Measurements from ENCODE around the gene UST.
"Not testable (repeated sequence)": the region's sequence is repeated elsewhere in the genome, so short reads cannot be mapped to it uniquely, and the experiment has no call there.

Gene UST

DNA sequence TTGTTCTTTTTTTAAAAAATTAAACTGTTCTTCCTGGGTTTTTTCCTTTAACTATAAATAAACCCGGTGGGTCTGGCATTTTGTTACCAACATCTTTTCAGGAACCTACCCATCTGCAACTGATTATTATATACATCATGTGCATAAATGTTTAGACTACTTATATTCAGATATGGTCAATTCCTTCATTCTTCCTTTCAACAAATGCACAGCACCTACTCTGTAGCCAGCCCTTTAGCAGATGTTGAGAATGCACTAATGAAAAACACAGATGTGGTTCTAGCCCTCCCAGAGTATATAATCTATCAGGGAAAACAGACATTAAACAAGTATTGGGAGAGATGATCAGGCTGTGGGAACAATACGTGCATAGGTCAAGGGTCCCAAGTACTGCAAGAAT, 237.1 kb downstream of the UST start:
- no peak for DNase-seq

DNA sequence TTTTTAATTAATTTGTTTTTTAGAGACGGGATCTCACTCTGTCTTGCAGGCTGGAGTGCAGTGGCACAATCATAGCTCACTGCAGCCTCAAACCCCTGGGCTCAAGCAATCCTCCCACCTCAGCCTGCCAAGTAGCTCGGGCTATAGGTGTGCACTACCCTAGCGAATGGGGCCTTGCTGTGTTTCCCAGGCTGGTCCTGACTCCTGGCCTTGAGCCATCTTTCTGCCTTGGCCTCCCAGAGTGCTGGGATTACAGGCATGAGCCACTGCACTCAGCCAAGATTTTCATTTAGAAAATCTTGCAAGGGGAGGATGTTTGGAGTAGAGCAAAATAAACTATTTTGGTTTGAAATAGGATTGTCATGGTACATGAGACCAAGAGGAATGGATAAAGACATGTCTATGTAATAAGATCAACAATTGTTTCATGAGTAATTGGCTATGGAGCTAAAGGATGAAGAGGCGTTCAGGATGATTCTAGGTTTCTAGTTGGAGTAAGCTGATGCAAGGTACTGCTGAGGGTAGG, 237.8 kb downstream of the UST start:
- DNase-seq, result no peak

GRCh38 chr6:148985499-148985898, 238.7 kb downstream of the UST start:
- no peak for DNase-seq

- DNase-seq, result no peak
These were observed 239.8 kb downstream of the UST start for GRCh38 chr6:148986608-148987007.

GRCh38 chr6:148987982-148988381, 241.2 kb downstream of the UST start:
- no peak for DNase-seq

DNA sequence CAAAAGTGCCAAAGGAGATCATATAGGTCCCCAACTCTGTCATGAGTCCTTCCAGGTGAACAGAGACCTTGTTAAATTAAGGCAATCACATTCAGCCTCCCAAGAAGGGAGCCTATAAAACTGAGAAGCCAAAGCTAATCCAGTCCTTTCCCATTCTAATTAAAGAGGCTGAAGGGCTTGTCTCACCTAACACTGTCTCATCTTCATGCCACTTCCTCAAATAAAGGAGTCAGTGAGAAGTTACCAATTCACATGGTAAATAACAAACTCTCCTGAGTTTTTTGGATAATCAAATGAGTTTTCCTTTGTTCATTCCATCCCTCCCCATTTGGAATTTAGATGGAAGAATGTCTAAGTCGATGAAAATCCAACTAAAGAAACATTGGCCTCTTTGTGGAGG, 242.8 kb downstream of the UST start:
- no peak for DNase-seq

DNA sequence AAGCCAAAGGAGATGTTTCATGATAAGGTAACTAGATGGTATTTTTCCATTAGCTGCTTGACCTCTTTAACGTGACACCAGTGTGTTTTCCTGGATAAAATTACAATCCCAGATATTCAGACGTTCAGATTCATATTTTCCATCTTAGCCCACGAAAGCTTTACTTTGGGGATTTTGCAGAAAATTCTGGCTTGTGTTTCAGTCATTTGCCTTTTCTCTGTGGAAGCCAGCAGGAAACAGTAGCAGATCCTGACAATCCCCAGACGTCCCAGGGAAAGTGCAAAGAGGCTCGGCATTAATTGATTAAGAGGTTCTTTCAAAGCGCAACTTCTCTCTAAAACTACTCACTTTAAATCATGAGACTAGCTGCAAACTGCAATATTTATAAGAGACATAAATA, 243.6 kb downstream of the UST start:
- DNase-seq, result no peak

DNA sequence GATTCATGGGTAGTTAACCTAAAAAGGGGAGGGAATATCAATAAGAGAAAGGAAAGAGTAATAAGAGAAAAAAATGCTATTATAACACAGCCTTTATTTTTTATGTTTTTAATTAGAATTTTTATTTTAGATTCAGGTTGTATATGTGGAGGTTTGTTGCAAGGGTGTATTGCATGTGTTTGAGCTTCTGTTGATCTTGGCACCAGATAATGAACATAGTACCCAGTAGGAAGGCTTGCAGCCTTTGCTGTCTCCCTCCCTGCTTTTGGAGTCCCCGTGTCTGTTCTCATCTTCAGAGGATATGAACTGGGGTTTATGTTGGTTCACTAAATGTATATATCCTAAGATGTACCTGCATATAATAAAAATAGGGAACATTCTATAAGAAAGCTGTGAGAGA, 250.0 kb downstream of the UST start:
- no peak for DNase-seq

GRCh38 chr6:148997865-148998264, 251.0 kb downstream of the UST start:
- DNase-seq, result no peak

DNA sequence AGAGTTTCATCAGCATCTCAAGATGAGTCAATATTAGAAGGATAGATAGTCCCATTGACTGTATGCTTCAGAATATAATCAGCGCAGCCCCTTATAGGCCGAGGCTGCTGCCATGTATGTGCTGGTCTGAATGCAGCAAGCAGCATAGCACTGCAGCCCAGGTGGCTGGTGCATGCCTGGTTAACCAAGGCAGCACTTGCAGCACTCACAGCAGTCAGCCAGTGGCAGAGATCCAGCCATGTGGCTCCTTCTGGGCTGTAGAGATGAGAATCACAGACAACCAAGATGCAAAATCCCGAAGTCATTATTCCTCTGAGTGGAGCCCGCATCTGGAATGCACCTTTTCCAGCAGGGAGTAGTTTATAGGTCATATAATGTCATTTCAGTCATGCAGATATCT, 251.9 kb downstream of the UST start:
- no peak for DNase-seq

GRCh38 chr6:148999501-148999900, 252.7 kb downstream of the UST start:
- no peak for DNase-seq

GRCh38 chr6:148999929-149000468, 253.2 kb downstream of the UST start:
- DNase-seq, result no peak

DNA sequence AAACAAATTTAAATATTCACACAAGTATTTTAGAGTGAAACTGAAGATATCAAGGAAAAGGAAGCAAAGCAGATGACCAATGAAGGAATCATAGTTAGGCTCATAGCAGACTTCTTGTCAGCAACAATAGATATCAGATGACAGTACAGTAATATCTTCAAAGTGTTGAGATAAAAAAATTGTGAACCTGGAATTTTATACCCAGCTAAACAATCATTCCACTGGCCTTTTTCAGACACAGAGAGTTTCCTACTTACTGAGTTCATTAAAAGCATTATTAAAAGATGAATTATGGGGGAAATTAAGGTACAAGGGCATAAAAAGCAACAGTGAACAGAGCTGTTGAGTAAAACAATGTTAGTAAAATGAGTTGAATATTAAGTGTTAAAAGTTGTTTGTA, 254.6 kb downstream of the UST start:
- no peak for DNase-seq

DNA sequence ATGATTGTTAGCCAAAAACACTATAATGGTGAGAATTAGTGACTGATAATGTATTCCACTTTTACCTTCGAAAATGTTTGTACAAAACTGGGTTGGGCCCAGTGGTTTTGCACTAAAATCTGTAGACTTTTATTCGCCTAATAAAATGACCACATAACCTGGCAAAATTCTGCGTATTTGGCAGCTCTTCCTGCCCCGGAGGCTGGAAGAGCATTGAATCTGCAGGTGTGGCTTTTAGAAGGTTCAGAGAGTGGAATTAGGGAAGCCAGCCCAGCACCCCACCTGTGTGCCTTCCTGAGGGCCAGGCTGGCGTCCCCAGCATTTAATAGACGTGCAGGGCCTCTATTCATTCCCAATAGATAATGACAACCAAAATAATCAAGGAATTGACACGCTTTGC, 256.7 kb downstream of the UST start:
- DNase-seq, result no peak

DNA sequence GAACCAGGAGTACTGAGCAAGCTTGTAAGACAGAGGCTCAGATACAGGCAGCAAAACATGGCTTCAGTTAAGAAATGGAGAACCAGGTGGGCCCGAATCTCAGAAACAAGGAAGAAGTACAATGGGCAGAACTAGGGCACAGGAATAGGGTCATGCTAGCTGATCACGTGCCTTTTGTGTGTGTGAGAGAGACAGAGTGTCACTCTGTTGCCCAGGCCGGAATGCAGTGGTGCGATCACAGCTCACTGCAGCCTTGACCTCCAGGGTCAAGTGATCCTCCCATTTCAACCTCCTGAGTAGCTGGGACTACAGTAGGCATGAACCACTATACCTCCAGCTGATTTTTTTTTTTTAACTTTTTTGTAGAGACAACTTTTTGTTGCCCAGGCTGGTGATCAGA, 257.8 kb downstream of the UST start:
- DNase-seq, result no peak

DNA sequence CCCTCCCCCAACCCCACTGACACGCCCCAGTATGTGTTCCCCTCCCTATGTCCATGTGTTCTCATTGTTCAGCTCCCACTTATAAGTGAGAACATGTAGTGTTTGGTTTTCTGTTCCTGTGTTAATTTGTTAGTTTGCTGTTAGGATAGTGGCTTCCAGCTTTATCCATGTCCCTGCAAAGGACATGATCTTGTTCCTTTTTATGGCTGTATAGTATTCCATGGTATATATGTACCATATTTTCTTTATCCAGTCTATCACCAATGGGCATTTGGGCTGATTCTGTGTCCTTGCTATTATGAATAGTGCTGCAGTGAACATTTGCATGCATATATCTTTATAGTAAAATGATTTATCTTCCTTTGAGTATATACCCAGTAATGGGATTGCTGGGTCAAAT, 259.4 kb downstream of the UST start:
- not testable (repeated sequence) for DNase-seq

GRCh38 chr6:149006671-149007070, 259.8 kb downstream of the UST start:
- DNase-seq, result no peak

GRCh38 chr6:149007846-149008245, 261.0 kb downstream of the UST start:
- no peak for DNase-seq

DNA sequence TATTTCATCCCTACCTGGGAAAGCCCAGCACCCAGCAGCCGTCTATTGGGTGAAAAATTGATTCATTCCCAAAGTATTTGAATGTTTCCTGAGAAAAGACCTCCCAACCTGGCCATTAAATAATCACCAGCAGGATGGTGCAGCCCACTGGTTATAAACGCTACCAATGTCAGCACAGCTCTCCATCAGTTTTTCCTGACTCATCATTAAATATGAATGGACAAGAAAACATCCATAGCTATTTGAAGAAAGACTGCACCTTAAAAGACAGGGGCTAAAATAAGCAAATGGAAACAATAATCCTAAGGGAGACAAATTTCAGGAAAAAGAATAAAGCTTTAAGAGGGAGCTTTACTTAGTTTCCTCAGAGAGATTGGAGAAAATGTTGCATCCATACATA, 261.9 kb downstream of the UST start:
- no peak for DNase-seq

GRCh38 chr6:149012040-149012545, 265.3 kb downstream of the UST start:
- no peak for DNase-seq

GRCh38 chr6:149013586-149014344, 266.9 kb downstream of the UST start:
- DNase-seq, result no peak

DNA sequence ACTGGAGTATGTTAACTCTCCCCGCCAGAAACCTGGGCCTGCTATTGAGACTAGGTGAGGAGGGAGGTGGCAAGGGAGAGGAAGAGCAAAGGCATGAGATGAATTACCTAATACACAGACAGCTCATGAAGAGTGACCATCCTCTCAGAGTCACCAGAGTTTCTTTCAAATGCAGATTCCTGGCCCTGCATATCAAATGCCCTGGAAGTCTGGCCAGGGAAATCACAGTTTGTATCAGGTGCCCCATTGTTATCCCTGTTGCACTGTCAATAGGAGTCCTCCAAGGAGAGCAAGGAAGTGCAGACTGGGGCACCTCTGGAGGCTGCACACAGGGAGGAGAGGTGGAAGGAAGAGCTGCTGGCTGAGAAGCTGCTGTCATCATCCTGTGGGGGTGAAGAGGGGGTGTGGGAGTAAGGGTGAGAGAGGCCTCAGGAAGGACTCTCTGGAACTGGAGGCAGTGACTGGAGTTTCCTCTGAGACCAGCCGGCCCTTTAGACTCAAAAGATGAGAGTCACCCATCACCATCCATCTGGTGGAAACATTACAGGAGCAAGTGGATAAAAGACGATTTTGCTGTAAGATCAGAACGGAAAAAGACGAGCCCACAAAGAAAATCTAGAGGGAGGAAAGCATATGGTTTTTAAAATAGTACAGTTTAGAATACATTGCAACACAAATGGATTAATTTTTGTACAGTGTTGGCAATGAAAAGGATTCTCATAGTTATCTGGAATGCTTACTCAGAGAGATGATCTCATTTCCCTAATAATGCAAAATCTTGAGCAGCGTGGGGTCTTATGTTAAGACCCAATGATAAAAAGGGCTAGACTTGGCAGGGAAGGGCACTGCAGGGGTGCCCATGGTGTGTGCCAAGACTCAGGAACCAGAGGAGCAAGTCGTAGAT, 268.1 kb downstream of the UST start:
- DNase-seq, result no peak

Measured in activated gamma-delta T cell treated with Interleukin-2 at 50 U/mL for 16 hours (primary cell).